Measurements from ENCODE around the gene PSMB7.

DNA sequence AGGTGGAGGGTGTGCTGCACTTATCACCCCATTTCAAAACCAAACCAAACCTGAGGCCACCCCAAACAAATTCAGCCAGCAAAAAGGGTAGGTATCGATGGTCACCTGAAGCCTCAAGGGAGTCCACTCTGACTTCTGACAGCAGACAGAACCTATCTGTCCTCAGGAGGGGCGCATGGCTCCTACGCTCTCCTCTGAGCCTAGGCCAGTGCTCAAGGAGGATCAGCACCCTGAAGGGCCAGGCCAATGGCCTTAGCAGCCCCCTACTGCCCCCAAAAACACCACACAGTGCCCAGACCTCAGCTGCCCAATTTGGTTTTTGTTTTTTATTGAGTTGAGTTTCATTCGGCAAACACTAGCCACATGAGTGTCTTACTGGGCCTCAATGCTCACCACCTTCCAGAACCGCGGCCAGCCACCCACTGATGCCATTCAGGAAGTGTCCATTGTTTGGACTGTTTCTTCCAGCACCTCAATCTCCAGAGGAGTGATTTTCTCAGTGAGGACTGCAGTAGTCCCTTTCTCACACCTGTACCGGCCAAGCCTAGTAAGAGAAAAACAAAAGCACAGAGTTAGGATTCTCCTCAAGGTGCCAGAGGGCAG, 62.0 kb downstream of the PSMB7 start:
- TF ChIP-seq POLR2AphosphoS5 (IDR thresholded peaks at IDR 0.05) (no peak), POLR2A (IDR thresholded peaks at IDR 0.05) (no peak)
- TF ChIP-seq, protein P1, sequence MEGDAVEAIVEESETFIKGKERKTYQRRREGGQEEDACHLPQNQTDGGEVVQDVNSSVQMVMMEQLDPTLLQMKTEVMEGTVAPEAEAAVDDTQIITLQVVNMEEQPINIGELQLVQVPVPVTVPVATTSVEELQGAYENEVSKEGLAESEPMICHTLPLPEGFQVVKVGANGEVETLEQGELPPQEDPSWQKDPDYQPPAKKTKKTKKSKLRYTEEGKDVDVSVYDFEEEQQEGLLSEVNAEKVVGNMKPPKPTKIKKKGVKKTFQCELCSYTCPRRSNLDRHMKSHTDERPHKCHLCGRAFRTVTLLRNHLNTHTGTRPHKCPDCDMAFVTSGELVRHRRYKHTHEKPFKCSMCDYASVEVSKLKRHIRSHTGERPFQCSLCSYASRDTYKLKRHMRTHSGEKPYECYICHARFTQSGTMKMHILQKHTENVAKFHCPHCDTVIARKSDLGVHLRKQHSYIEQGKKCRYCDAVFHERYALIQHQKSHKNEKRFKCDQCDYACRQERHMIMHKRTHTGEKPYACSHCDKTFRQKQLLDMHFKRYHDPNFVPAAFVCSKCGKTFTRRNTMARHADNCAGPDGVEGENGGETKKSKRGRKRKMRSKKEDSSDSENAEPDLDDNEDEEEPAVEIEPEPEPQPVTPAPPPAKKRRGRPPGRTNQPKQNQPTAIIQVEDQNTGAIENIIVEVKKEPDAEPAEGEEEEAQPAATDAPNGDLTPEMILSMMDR (IDR thresholded peaks at IDR 0.05) = no peak
